ENCODE data around the gene TRIM28. TPM values are rescaled to one million over a fixed set of nuclear protein-coding genes. Genes with fewer than 3 reads are reported as not detected.
A peak's percentile ranks its signal among the peaks of the same experiment; 100 is the strongest.

Gene TRIM28
- total RNA-seq, 1 experiment from 2014 or later: 908 TPM

GRCh38 chr19:58553799-58554493 lies 10.1 kb downstream of the TRIM28 start:
- ATAC-seq: no peak
- no peaks in the 10 kb centered on the region for H3K9me3 ChIP-seq (ENCODE audit: control insufficient read depth in 1 of 2, insufficient read depth in 1 of 2, low read depth in 1 of 2, low read length in 2 of 2)
- peak overlapping the region; percentile 92 for H3K4me2 ChIP-seq (ENCODE audit: low read length)
- H3K36me3 ChIP-seq (ENCODE audit: control insufficient read depth in 1 of 2, insufficient read depth in 2 of 2, low read length in 2 of 2): peaks cover 28 to 47% of the 10 kb centered on the region in 2 experiments; a peak in 3 of 4 replicates
- ChIA-PET POLR2A (interaction anchor here (0.6 to 3.3 kb wide), 4 partner anchors 10 to 152 kb away, joined by 4 to 33 read pairs (median 10); partner anchors contain the start of genes TRIM28 and ZBTB45), RAD21 (ENCODE audit: low non-redundant PET in 1 of 2, low total read pairs in 2 of 2, uncharacterized antibody in 2 of 2, unreplicated experiment in 2 of 2) (interaction anchor here in 1 of 2 experiments (1.6 to 1.7 kb wide), 2 partner anchors 35 to 40 kb away, joined by 3 to 6 read pairs; partner anchors contain the start of gene ZBTB45), CTCF (interaction anchor here (2.4 kb wide), 1 partner anchor 34 kb away, joined by 20 read pairs; the partner anchor contains the start of gene ZBTB45)
- H4K20me1 ChIP-seq (ENCODE audit: insufficient read depth): no peaks in the 10 kb centered on the region; the same call in 1 of the 2 replicates
- peak overlapping the region; percentile 94 for H3K9ac ChIP-seq (ENCODE audit: low read length)
- no TSS peak for BruUV-seq (replicated peaks)
- no peak for DNase-seq (ENCODE audit: low read depth, low spot score)
- TF ChIP-seq ZFX (IDR thresholded peaks at IDR 0.05) (no peak), CBX3 (IDR thresholded peaks at IDR 0.05; ENCODE audit: low read depth) (no peak), ATF3 (IDR thresholded peaks at IDR 0.05) (no peak), SIN3A (IDR thresholded peaks at IDR 0.05; ENCODE audit: low read depth) (no peak), ZNF274 (IDR thresholded peaks at IDR 0.05; ENCODE audit: low read depth, low read length) (no peak), EGR1 (IDR thresholded peaks at IDR 0.05; ENCODE audit: low read depth) (no peak), CTCF (IDR thresholded peaks at IDR 0.05 in 2 of 3, conservative IDR thresholded peaks at IDR 0.05 in 1 of 3; ENCODE audit: borderline replicate concordance in 1 of 3, insufficient read depth in 1 of 3, low read depth in 2 of 3, low read length in 2 of 3) (no peak), YY1 (IDR thresholded peaks at IDR 0.05; ENCODE audit: extremely low read depth, insufficient replicate concordance, low read depth, low read length) (no peak), ELF1 (IDR thresholded peaks at IDR 0.05; ENCODE audit: borderline replicate concordance, low read depth) (no peak), EZH2phosphoT487 (IDR thresholded peaks at IDR 0.05; ENCODE audit: borderline replicate concordance) (no peak), EZH2 (IDR thresholded peaks at IDR 0.05) (no peak), CEBPB (IDR thresholded peaks at IDR 0.05; ENCODE audit: low read depth) (no peak), RAD21 (IDR thresholded peaks at IDR 0.05; ENCODE audit: low read depth) (no peak)
- peak overlapping the region; percentile 91 to 93 for H3K4me3 ChIP-seq (replicated peaks in 1 of 2; ENCODE audit: low read depth in 1 of 2, low read length in 2 of 2)
- intact Hi-C loops (cut with micrococcal nuclease): no loop called here
- H3K9me2 ChIP-seq (ENCODE audit: insufficient read depth): no peaks in the 10 kb centered on the region
- H3K79me2 ChIP-seq (ENCODE audit: insufficient read depth, low read length): peaks cover 66% of the 10 kb centered on the region
- H3K27me3 ChIP-seq (ENCODE audit: insufficient read depth, low read length): no peaks in the 10 kb centered on the region
- peaks cover 19 to 37% of the 10 kb centered on the region in 2 experiments; a peak in 3 of 4 replicates for H3K4me1 ChIP-seq (ENCODE audit: control insufficient read depth in 1 of 2, insufficient read depth in 2 of 2, low read length in 2 of 2)
- H2AFZ ChIP-seq (ENCODE audit: low read depth, low read length, poor library complexity, severe bottlenecking): no peak overlapping the region
- peak overlapping the region; percentile 82 for H3K27ac ChIP-seq (ENCODE audit: low read depth, low read length)

All from HCT116 (cell line).